Stomach (tissue), 4 donors: ENCODE measurements around the gene HSPG2.

ENCODE experiments used
- CTCF ChIP-seq, 7 experiments: fragments of 450-650 bp in 4 of 7; fragments of 200-600 bp in 3 of 7; sonication (generic) in 3 of 7; IDR thresholded peaks; one replicate each; pipeline ENCODE4 v1.5.1; 2016 to 2019; ENCODE audit warnings: antibody characterized with exemption in 7 of 7, control low read depth in 2 of 7, mild to moderate bottlenecking in 1 of 7
- EP300 ChIP-seq: sonication (generic); formaldehyde crosslinking; IDR thresholded peaks from one replicate; pipeline ENCODE4 v1.6.1; 2017; ENCODE audit warnings: antibody characterized with exemption
- POLR2A ChIP-seq, 4 donors: fragments of 450-650 bp; IDR thresholded peaks; one replicate each; pipeline ENCODE4 v1.6.1; 2016; ENCODE audit warnings: antibody characterized with exemption in 4 of 4, control low read depth in 2 of 4, mild to moderate bottlenecking in 1 of 4, moderate library complexity in 1 of 4

DNA sequence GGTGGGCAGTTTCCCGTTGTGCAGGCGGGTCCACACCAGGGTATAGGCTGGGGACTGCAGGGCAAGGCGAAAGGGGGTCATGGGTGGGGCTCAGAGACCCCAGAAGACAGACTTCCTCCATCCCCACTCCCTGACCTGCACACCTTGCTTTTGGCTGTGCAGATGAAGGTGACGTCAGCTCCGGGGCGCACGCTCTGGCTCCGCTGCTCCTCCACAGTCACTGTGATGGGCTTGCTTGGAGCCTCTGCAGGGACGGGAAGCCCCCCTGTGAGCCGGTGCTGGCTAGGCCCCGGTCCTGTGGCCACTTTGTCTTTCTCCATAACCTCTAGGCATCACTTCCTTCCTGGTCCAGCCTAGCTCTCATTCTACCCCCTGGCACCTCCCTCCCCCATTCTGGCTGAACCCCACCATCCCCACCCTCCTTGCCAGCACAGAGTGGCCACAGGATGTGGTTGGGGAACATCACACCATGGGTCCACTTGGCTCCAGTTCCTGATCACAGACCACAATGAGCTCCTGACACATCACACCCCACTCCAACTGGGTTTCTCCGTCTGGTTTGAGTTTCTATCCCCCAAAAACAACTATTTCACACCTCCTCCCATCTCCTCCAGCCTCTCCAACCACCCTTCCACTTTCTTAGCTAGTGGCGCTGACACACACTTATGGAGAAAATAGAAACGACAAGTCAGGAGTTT, 79.8 kb downstream of the HSPG2 start:
- TF ChIP-seq POLR2A (IDR thresholded peaks at IDR 0.05) (no peak), CTCF (IDR thresholded peaks at IDR 0.05) (no peak), EP300 (no peak)
